ENCODE results near the gene CDK9. TPM values are rescaled to one million over a fixed set of nuclear protein-coding genes. Genes with fewer than 3 reads are reported as not detected.

Gene CDK9
- total and polyA plus RNA-seq, 2 experiments from 2014 or later = 58.5 to 84.3 TPM

- TF ChIP-seq, protein P1, sequence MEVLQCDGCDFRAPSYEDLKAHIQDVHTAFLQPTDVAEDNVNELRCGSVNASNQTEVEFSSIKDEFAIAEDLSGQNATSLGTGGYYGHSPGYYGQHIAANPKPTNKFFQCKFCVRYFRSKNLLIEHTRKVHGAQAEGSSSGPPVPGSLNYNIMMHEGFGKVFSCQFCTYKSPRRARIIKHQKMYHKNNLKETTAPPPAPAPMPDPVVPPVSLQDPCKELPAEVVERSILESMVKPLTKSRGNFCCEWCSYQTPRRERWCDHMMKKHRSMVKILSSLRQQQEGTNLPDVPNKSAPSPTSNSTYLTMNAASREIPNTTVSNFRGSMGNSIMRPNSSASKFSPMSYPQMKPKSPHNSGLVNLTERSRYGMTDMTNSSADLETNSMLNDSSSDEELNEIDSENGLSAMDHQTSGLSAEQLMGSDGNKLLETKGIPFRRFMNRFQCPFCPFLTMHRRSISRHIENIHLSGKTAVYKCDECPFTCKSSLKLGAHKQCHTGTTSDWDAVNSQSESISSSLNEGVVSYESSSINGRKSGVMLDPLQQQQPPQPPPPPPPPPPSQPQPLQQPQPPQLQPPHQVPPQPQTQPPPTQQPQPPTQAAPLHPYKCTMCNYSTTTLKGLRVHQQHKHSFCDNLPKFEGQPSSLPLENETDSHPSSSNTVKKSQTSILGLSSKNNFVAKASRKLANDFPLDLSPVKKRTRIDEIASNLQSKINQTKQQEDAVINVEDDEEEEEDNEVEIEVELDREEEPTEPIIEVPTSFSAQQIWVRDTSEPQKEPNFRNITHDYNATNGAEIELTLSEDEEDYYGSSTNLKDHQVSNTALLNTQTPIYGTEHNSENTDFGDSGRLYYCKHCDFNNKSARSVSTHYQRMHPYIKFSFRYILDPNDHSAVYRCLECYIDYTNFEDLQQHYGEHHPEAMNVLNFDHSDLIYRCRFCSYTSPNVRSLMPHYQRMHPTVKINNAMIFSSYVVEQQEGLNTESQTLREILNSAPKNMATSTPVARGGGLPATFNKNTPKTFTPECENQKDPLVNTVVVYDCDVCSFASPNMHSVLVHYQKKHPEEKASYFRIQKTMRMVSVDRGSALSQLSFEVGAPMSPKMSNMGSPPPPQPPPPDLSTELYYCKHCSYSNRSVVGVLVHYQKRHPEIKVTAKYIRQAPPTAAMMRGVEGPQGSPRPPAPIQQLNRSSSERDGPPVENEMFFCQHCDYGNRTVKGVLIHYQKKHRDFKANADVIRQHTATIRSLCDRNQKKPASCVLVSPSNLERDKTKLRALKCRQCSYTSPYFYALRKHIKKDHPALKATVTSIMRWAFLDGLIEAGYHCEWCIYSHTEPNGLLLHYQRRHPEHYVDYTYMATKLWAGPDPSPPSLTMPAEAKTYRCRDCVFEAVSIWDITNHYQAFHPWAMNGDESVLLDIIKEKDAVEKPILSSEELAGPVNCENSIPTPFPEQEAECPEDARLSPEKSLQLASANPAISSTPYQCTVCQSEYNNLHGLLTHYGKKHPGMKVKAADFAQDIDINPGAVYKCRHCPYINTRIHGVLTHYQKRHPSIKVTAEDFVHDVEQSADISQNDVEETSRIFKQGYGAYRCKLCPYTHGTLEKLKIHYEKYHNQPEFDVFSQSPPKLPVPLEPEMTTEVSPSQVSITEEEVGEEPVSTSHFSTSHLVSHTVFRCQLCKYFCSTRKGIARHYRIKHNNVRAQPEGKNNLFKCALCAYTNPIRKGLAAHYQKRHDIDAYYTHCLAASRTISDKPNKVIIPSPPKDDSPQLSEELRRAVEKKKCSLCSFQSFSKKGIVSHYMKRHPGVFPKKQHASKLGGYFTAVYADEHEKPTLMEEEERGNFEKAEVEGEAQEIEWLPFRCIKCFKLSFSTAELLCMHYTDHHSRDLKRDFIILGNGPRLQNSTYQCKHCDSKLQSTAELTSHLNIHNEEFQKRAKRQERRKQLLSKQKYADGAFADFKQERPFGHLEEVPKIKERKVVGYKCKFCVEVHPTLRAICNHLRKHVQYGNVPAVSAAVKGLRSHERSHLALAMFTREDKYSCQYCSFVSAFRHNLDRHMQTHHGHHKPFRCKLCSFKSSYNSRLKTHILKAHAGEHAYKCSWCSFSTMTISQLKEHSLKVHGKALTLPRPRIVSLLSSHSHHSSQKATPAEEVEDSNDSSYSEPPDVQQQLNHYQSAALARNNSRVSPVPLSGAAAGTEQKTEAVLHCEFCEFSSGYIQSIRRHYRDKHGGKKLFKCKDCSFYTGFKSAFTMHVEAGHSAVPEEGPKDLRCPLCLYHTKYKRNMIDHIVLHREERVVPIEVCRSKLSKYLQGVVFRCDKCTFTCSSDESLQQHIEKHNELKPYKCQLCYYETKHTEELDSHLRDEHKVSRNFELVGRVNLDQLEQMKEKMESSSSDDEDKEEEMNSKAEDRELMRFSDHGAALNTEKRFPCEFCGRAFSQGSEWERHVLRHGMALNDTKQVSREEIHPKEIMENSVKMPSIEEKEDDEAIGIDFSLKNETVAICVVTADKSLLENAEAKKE (CRISPR knock-in tag; IDR thresholded peaks at IDR 0.05) = no peak
- TF ChIP-seq NANOG (IDR thresholded peaks at IDR 0.05; ENCODE audit: borderline replicate concordance) (no peak), REST (IDR thresholded peaks at IDR 0.05; ENCODE audit: unreplicated experiment) (no peak), CREB1 (CRISPR knock-in tag; IDR thresholded peaks at IDR 0.05; ENCODE audit: low read depth) (no peak), STAT1 (IDR thresholded peaks at IDR 0.05; ENCODE audit: unreplicated experiment) (no peak), ZNF331 (CRISPR knock-in tag; IDR thresholded peaks at IDR 0.05; ENCODE audit: low read depth) (no peak)
- TF ChIP-seq, protein P2, sequence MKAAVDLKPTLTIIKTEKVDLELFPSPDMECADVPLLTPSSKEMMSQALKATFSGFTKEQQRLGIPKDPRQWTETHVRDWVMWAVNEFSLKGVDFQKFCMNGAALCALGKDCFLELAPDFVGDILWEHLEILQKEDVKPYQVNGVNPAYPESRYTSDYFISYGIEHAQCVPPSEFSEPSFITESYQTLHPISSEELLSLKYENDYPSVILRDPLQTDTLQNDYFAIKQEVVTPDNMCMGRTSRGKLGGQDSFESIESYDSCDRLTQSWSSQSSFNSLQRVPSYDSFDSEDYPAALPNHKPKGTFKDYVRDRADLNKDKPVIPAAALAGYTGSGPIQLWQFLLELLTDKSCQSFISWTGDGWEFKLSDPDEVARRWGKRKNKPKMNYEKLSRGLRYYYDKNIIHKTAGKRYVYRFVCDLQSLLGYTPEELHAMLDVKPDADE (IDR thresholded peaks at IDR 0.05) = no peak
Observed at GRCh38 chr9:127803507-127804352, 17.9 kb downstream of the CDK9 start (continued).
